ENCODE data around the gene ANKRD26.

ANKRD26 gene

GRCh38 chr10:27019827-27020226 is 80.5 kb downstream of the ANKRD26 start:
- DNase-seq: no peak

GRCh38 chr10:26997610-26998009 is 102.7 kb downstream of the ANKRD26 start:
- DNase-seq: no peak

- DNase-seq: no peak
Observed at GRCh38 chr10:26994743-26995142, 105.6 kb downstream of the ANKRD26 start.

DNA sequence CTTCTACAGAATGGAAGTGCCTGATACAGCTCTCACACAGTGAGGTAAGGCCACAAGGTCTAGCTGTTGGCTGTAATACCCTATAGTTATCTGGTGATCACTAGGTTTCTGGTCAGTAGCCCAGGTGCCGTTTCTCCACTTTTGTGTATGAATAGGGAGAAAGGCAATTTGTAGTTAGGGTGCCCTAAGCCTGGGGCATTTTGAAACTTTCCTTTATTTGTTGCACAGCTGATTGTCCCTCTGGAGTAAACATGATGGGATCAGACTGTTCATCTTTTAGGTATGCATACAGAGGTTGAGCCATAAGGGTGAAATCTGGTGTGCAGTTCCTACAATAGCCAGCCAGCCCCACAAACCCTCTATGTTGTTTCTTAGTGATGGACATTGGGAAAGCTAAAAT is 112.4 kb downstream of the ANKRD26 start:
- DNase-seq: no peak

DNA sequence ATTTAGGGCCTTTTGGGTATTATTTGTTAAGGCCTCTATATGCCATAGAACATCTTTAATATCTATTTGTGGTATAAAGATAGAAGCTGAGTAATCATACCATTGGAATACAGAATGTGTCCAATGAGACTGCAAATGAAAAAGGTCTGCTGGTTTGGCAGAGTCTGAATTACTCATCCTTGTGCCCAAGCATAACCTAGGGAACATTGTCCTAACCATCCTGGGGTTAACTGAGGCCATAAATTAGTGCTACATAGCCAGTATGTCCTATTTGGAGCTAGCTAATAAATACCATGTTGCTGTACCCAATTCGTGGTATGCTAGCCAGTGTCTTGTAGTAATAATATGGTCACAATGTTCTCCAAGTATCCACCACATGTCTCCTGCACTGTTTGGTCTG is 117.1 kb downstream of the ANKRD26 start:
- DNase-seq: no peak

GRCh38 chr10:26982058-26982457 is 118.2 kb downstream of the ANKRD26 start:
- no peak for DNase-seq

GRCh38 chr10:26981232-26981824 is 119.0 kb downstream of the ANKRD26 start:
- no peak for DNase-seq

GRCh38 chr10:26978519-26978918 is 121.8 kb downstream of the ANKRD26 start:
- no peak for DNase-seq

GRCh38 chr10:26977635-26978034 is 122.7 kb downstream of the ANKRD26 start:
- DNase-seq: no peak

- no peak for DNase-seq
Observed at GRCh38 chr10:26970667-26971066, 129.6 kb downstream of the ANKRD26 start.

DNA sequence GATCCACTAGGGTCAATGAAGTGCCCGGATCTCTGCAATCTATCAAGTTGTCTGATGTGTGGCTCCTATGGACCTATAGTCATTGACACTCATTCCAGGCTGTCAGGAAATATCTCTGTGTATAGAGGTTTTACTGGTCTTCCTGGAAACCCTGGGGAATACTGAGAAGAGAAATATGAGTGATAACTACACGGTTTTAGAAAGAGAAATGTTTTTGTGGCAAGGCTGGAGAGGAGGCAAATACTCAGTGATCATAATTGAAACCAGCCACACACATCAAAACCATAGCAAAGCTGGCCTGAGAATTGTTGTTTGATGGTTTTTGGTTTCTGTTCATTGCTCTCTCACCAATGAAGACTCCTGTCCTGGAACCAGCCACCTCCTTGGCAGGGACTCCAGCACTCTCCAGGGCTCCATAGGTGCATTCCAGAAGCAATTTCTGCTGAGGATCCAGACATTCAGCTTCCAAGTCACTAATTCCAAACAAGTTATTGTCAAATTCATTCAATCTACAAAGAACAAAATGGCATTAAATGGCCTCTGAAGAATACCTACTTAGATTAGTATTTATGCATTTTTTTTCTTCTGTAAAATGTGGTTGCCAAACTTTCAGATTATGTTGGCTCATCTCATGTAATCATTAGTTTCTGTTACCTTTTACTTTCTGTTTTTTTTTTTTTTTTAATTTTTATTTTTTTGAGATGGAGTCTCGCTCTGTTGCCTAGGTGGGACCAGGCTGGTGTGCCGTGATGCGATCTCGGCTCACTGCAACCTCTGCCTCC is 131.0 kb downstream of the ANKRD26 start:
- DNase-seq: no peak

DNA sequence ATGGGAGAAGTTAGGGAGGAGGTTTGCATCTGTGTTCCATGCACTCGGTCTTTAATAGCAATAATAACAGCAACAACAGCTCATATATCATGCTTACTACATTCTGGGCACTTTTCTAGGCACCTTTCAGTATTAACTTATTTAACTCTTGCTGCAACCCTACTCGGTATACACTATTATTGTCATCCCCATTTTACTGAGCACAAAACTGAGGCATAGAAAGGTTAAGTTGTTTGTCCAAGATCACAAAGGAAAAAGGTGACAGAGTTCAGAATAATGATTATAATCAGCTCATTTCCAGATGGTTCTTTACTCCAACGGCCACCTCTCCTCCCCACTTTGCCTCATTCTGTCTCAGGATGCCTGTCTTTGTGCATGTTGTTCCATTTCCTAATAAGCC is 137.5 kb downstream of the ANKRD26 start:
- DNase-seq: no peak

DNA sequence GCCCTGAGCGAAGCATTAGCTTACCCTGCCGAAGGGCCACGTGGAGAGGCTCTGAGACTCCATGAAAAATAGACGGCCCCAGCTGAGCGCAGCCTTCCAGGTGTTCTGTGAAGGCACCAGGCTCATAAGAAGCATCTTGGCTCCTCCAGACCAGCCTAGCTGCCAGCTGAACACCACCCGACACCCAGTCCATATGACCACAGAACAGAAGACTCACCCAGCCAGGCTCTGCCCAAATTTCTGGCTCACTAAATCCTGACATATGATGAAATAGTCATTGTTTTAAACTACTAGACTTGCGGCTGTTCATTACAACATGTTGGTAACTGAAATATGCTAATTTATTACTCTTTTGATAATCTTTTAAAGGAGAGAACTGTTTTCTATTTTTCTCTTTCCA is 140.0 kb downstream of the ANKRD26 start:
- DNase-seq: no peak

GRCh38 chr10:26959841-26960240 is 140.5 kb downstream of the ANKRD26 start:
- DNase-seq: no peak
